Upper lobe of right lung (tissue), 1 donor: ENCODE data around the gene SLC2A6. TPM values are rescaled to one million over a fixed set of nuclear protein-coding genes. Genes with fewer than 3 reads are reported as not detected.

Experiments used
- ATAC-seq: fragments of 200-7000 bp; cut with Tn5 transposase; one replicate; pipeline ENCODE4 v1.9.1; 2020; ENCODE audit warnings: mild to moderate bottlenecking, moderate library complexity
- DNase-seq: peaks from one replicate; pipeline ENCODE4 v3.0.0-alpha.2; 2020
- H3K27ac ChIP-seq: fragments of 200-600 bp; one replicate; pipeline ENCODE4 v1.8.0; 2022
- H3K27me3 ChIP-seq: fragments of 200-600 bp; one replicate; pipeline ENCODE4 v1.8.0; 2022; ENCODE audit warnings: mild to moderate bottlenecking
- H3K36me3 ChIP-seq: fragments of 200-600 bp; one replicate; pipeline ENCODE4 v1.8.0; 2022
- H3K4me1 ChIP-seq: fragments of 200-600 bp; one replicate; pipeline ENCODE4 v1.8.0; 2022
- H3K4me3 ChIP-seq: fragments of 200-600 bp; one replicate; pipeline ENCODE4 v1.8.0; 2022; ENCODE audit warnings: mild to moderate bottlenecking
- H3K9me3 ChIP-seq: fragments of 200-600 bp; one replicate; pipeline ENCODE4 v1.8.0; 2022
- CTCF ChIP-seq: fragments of 200-600 bp; IDR thresholded peaks from one replicate; pipeline ENCODE4 v1.8.0; 2022; ENCODE audit warnings: antibody characterized with exemption
- intact Hi-C: fragments of 100-400 bp; cut with DNase I; formaldehyde crosslinking; loops from one replicate; pipeline ENCODE4 v1.11.0; 2022
- total RNA-seq: library from RNA; stranded (reverse); fragmentation: NEBNext Ultra II Directional; extraction: Animal tissue kit (Norgen Biotek cat#: 25700); gene quantifications from one replicate; pipeline ENCODE4 v1.2.1, GENCODE V29; 2021
- donor health status: DM: no; HTN: yes; CAD: no; lungs with severe emphysema.

The SLC2A6 gene
- total RNA-seq, 1 donor from 2014 or later, result 11.4 TPM

GRCh38 chr9:133494636-133495326 is 15.9 kb upstream of the SLC2A6 start:
- no peak for DNase-seq
- no peak for ATAC-seq
- intact Hi-C loops, result no loop called here

GRCh38 chr9:133493845-133494540 is 15.1 kb upstream of the SLC2A6 start:
- no peaks in the 10 kb centered on the region for H3K36me3 ChIP-seq
- H3K4me1 ChIP-seq, result peaks cover 26% of the 10 kb centered on the region
- H3K4me3 ChIP-seq, result no peak overlapping the region
- no peak for TF ChIP-seq CTCF
- H3K9me3 ChIP-seq, result no peaks in the 10 kb centered on the region
- DNase-seq (no peak), ATAC-seq (no peak)
- intact Hi-C loops, result no loop called here
- H3K27ac ChIP-seq, result no peak overlapping the region
- H3K27me3 ChIP-seq, result no peaks in the 10 kb centered on the region

More at GRCh38 chr9:133494636-133495326, 15.9 kb upstream of the SLC2A6 start:
- Histone ChIP-seq H3K4me3 (no peak overlapping the region), H3K27me3 (no peaks in the 10 kb centered on the region), H3K27ac (no peak overlapping the region), H3K4me1 (peaks cover 26% of the 10 kb centered on the region), H3K9me3 (no peaks in the 10 kb centered on the region), H3K36me3 (no peaks in the 10 kb centered on the region)
- no peak for TF ChIP-seq CTCF

- ATAC-seq (no peak), DNase-seq (no peak)
- intact Hi-C loops, result no loop called here
- peak overlapping the region; percentile 73 for H3K27ac ChIP-seq
- H3K36me3 ChIP-seq, result no peaks in the 10 kb centered on the region
- peaks cover 21% of the 10 kb centered on the region for H3K4me1 ChIP-seq
- H3K9me3 ChIP-seq, result no peaks in the 10 kb centered on the region
- H3K4me3 ChIP-seq, result no peak overlapping the region
- no peak for TF ChIP-seq CTCF
- H3K27me3 ChIP-seq, result no peaks in the 10 kb centered on the region
Measured at GRCh38 chr9:133493428-133493827, 14.5 kb upstream of the SLC2A6 start.

GRCh38 chr9:133492061-133493021 is 13.4 kb upstream of the SLC2A6 start:
- peak; percentile 10 for ATAC-seq
- H3K9me3 ChIP-seq, result no peaks in the 10 kb centered on the region
- no peaks in the 10 kb centered on the region for H3K27me3 ChIP-seq
- H3K36me3 ChIP-seq, result no peaks in the 10 kb centered on the region
- DNase-seq, result no peak
- peaks cover 16% of the 10 kb centered on the region for H3K4me1 ChIP-seq
- peak overlapping the region; percentile 73 for H3K27ac ChIP-seq
- H3K4me3 ChIP-seq, result no peak overlapping the region
- intact Hi-C loops, result no loop called here
- no peak for TF ChIP-seq CTCF

- Histone ChIP-seq H3K36me3 (no peaks in the 10 kb centered on the region), H3K4me1 (peaks cover 16% of the 10 kb centered on the region), H3K9me3 (no peaks in the 10 kb centered on the region), H3K27me3 (no peaks in the 10 kb centered on the region), H3K4me3 (no peak overlapping the region), H3K27ac (peak overlapping the region; percentile 73)
- intact Hi-C loops, result no loop called here
- ATAC-seq (no peak), DNase-seq (no peak)
- TF ChIP-seq CTCF, result no peak
Measured at GRCh38 chr9:133491656-133491925, 12.7 kb upstream of the SLC2A6 start.
